Bronchial smooth muscle cell (primary cell): ENCODE measurements around the gene MST1R. TPM values are rescaled to one million over a fixed set of nuclear protein-coding genes. Genes with fewer than 3 reads are reported as not detected.

Experiments used
- total RNA-seq: library from RNA; depleted of rRNA; stranded (reverse); fragments of >200 nt; gene quantifications from 2 replicates; pipeline ENCODE4 v1.2.1, GENCODE V29; 2014

The MST1R gene
- total RNA-seq = 0.32 and 0.86 TPM in 2 replicates

GRCh38 chr3:49903451-49904424 lies at the start of gene MST1R:
Gene MST1R (minus strand): TSS chr3:49903873. CDS start chr3:49903609, 264 bp downstream.

GRCh38 chr3:49939858-49940666 lies 36.4 kb upstream of the MST1R start, which contains the start of gene RBM6:
Gene RBM6 (plus strand): TSS chr3:49940150. CDS start chr3:49962642, 22,492 bp downstream.

GRCh38 chr3:49929291-49930167 lies 25.9 kb upstream of the MST1R start, which contains the start of gene MON1A:
Gene MON1A (minus strand): TSS chr3:49929811. CDS start chr3:49913346, 16,465 bp downstream.

GRCh38 chr3:49869525-49870126 lies 34.0 kb downstream of the MST1R start, which contains the start of gene CAMKV:
Gene CAMKV (minus strand): TSS chr3:49869906. CDS start chr3:49862388, 7,518 bp downstream.

GRCh38 chr3:49856181-49857005 lies 47.3 kb downstream of the MST1R start, which contains the start of gene TRAIP:
Gene TRAIP (minus strand): TSS chr3:49856564. CDS start chr3:49856453, 111 bp downstream.

Other genes with a start within 250 kb of the MST1R start
- gene APEH, start 229.5 kb downstream of the MST1R start, total RNA-seq = 103 and 115 TPM in 2 replicates
- 8.3 and 9.9 TPM in 2 replicates for gene MST1, start 214.4 kb downstream of the MST1R start, total RNA-seq
- 18.8 and 22.7 TPM in 2 replicates for gene RNF123, start 214.3 kb downstream of the MST1R start, total RNA-seq
- gene AMIGO3, start 184.2 kb downstream of the MST1R start, total RNA-seq = under 0.01 and 0.34 TPM in 2 replicates
- 16.5 and 25.4 TPM in 2 replicates for gene GMPPB, start 179.9 kb downstream of the MST1R start, total RNA-seq
- gene IP6K1, start 117.3 kb downstream of the MST1R start, total RNA-seq = 23.2 and 31.9 TPM in 2 replicates
- gene CDHR4, start 104.0 kb downstream of the MST1R start, total RNA-seq = 0.16 and 0.43 TPM in 2 replicates
- gene INKA1, start 100.6 kb downstream of the MST1R start, total RNA-seq = 10.1 and 12.1 TPM in 2 replicates
- 53.9 and 64.4 TPM in 2 replicates for gene UBA7, start 89.9 kb downstream of the MST1R start, total RNA-seq
- 0.77 and 2.4 TPM in 2 replicates for gene TRAIP, start 47.3 kb downstream of the MST1R start, total RNA-seq
- not detected in 2 replicates for gene CAMKV, start 34.0 kb downstream of the MST1R start, total RNA-seq
- gene MON1A, start 25.9 kb upstream of the MST1R start, total RNA-seq = 8.4 and 11.2 TPM in 2 replicates
- gene RBM6, start 36.3 kb upstream of the MST1R start, total RNA-seq = 32.7 and 43.5 TPM in 2 replicates
- 115 and 400 TPM in 2 replicates for gene RBM5, start 185.0 kb upstream of the MST1R start, total RNA-seq